ENCODE data around the gene REN. TPM values are rescaled to one million over a fixed set of nuclear protein-coding genes. Genes with fewer than 3 reads are reported as not detected.

Gene REN
- total and polyA plus RNA-seq, 2 of the 13 experiments (the other 11 are each of a cell fraction or from before 2014, with no cell fraction given) = not detected

DNA sequence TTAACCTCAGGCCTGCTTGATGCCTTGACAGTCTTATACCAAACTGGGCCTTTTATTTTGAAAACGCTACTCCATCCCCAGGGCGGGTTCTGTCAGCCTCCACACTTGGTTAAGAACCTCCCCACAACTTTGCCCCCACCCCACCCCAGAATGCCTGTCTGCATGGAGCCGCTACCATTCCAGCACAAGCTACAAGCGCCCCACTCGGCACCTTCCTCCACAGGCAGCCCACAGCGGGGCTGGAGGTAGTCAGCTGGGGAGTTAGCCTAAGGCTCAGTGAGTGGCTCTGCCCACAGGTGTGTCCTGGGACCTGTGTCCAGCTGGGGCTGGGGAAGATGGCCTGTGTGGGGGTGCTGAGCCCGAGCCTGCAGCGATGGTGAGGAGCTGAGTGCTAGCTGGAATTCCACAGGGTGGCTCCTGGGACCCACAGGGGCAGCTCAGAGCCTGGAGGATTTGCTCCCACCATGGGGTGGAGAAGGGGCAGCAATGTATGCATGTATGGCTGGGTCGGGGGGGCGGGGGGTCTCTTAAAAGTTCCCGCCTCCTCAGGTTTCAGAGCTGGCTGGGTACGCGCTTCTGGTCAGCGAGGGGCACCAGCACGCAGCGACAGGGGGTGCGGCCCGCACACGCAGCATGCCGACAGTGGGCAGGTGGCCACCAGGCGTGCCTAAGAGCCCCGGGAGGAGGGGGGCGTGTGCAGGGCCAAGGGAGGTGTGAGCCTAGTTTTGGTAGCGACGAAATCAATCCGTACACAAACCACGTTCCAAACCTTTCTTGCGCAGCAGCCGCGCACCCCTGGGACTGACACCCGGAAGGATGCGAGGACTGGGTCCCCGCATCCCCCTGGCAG lies 15.2 kb downstream of the REN start (continued):
- no peak for TF ChIP-seq TERF1 (CRISPR knock-in tag; IDR thresholded peaks at IDR 0.05)
- no peak for TF ChIP-seq RARG (CRISPR knock-in tag; IDR thresholded peaks at IDR 0.05; ENCODE audit: low read depth)
- no peak for TF ChIP-seq HES4 (CRISPR knock-in tag; IDR thresholded peaks at IDR 0.05; ENCODE audit: borderline replicate concordance)
- no peak for TF ChIP-seq ZSCAN25 (CRISPR knock-in tag; IDR thresholded peaks at IDR 0.05)
- no peak for TF ChIP-seq HNF4A (CRISPR knock-in tag; IDR thresholded peaks at IDR 0.05)

DNA sequence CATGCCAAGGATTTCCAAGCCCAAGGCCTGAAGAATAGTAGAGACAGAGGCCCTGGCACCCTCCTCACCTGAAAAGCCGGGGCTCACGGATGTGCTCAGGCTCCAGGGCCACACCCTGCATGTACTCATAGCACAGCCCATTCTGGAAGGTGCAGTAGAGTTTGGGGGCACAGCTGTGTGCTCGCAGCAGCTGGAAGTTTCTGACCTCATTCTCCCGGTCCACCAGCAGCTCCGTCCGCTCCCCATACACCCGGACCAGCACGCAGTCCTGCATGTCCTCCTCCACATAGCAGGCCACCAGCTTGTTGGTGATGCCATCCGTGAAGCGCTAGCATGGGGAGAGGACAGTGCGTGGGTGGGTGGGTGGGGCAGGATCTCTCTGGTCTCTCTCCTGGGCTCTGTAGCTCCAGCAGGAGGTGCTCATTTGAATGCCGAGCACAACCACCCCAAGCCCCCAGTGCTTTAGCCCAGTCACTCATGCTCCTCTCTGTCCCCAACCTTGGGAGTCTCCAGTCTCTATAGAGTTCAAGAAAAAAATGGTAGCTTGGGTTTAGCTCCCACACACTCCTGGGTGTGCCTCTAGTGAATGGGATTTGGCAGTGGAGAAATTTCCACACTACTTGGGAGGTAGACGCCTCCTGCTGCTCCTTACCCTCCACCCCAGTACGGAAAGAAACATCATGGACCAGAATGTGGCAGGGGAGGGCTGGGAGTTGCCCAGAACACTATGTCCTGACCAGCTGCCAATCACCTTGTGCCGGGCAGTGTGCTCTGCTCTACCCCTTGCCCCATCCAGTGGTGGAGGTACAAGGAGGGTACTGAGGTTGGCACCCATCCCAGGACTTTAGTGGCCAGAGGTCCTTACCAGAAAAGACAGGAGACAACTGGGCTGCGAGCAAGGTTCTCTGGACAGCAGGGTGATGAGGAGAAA lies 16.2 kb downstream of the REN start:
- H3K9ac ChIP-seq (ENCODE audit: insufficient read depth, low read depth, low read length) = no peak overlapping the region
- no peaks in the 10 kb centered on the region for H3K9me3 ChIP-seq (ENCODE audit: low read length)
- CTCF ChIA-PET (ENCODE audit: low intra/inter-chr PET ratio, low total read pairs) = no interaction called here
- TF ChIP-seq ZNF570 (CRISPR knock-in tag; IDR thresholded peaks at IDR 0.05; ENCODE audit: borderline replicate concordance) = no peak
- no peak for TF ChIP-seq TAF15 (IDR thresholded peaks at IDR 0.05; ENCODE audit: low read depth, low read length, poor library complexity, severe bottlenecking)
- TF ChIP-seq ZNF292 (CRISPR knock-in tag; IDR thresholded peaks at IDR 0.05; ENCODE audit: borderline replicate concordance, low read depth) = no peak
- TF ChIP-seq ZNF180 (CRISPR knock-in tag; IDR thresholded peaks at IDR 0.05; ENCODE audit: borderline replicate concordance, low read depth) = no peak
- no peak for TF ChIP-seq SMARCE1 (IDR thresholded peaks at IDR 0.05; ENCODE audit: borderline replicate concordance)
- TF ChIP-seq, protein P1, sequence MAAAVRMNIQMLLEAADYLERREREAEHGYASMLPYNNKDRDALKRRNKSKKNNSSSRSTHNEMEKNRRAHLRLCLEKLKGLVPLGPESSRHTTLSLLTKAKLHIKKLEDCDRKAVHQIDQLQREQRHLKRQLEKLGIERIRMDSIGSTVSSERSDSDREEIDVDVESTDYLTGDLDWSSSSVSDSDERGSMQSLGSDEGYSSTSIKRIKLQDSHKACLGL (CRISPR knock-in tag; IDR thresholded peaks at IDR 0.05) = no peak
- TF ChIP-seq EP300 (IDR thresholded peaks at IDR 0.05; ENCODE audit: low read depth in 2 of 2, low read length in 2 of 2) = no peak
- TF ChIP-seq EP300 (CRISPR knock-in tag; IDR thresholded peaks at IDR 0.05; ENCODE audit: borderline replicate concordance) = no peak
- no peak for TF ChIP-seq ZNF75D (CRISPR knock-in tag; IDR thresholded peaks at IDR 0.05; ENCODE audit: borderline replicate concordance)
- H3K36me3 ChIP-seq (replicated peaks in 1 of 2; ENCODE audit: control insufficient read depth in 1 of 2, insufficient read depth in 2 of 2, low read length in 2 of 2) = no peaks in the 10 kb centered on the region
- in situ Hi-C loops (cut with HindIII; ENCODE audit: extremely low pct_ligation_motif_present, low pct_unique_long_range_greater_than_20kb) (no loop called here), intact Hi-C loops (cut with micrococcal nuclease; ENCODE audit: unreplicated experiment) (loop anchor here (10.0 kb wide), 2 partner anchors 225 to 355 kb away; no protein-coding TSS in a partner anchor)
- no peaks in the 10 kb centered on the region for H3K79me2 ChIP-seq (ENCODE audit: insufficient read depth, low read length)
- WGBS (ENCODE audit: low lambda C conversion rate) = 91% methylated on average over 10 of the region's 16 CpGs
- H3K27ac ChIP-seq (ENCODE audit: extremely low read length, insufficient read depth, low read length) = no peak overlapping the region
- H2AFZ ChIP-seq (ENCODE audit: low read length) = no peak overlapping the region
- H3K4me2 ChIP-seq (ENCODE audit: low read depth, low read length) = no peak overlapping the region
- no peak for ATAC-seq
- FAIRE-seq = no peak
- no peaks in the 10 kb centered on the region for H4K20me1 ChIP-seq (ENCODE audit: insufficient read depth, low read length)
- H3K4me1 ChIP-seq (ENCODE audit: insufficient read depth, low read length) = peaks cover 64% of the 10 kb centered on the region
- POLR2A ChIA-PET = interaction anchor here (0.8 to 1.5 kb wide), 3 partner anchors 20 to 366 kb away, joined by 3 to 4 read pairs (median 4); partner anchors contain the start of genes GOLT1A and MDM4
- H3K27me3 ChIP-seq (ENCODE audit: control insufficient read depth in 1 of 2, insufficient read depth in 2 of 2, low read length in 2 of 2) = no peaks in the 10 kb centered on the region; a peak in 1 of 5 replicates
- no peak for DNase-seq (ENCODE audit: low spot score)
- BruUV-seq (replicated peaks) = TSS peak; percentile 48
- H3K4me3 ChIP-seq (replicated peaks in 1 of 3; ENCODE audit: insufficient read depth in 1 of 3, low read depth in 2 of 3, low read length in 3 of 3) = no peak overlapping the region

Measured in HepG2 (cell line).